Liver (tissue), 9 donors: Measurements from ENCODE around the gene MTF1. TPM values are rescaled to one million over a fixed set of nuclear protein-coding genes. Genes with fewer than 3 reads are reported as not detected.

Experiments used
- DNase-seq: peaks from one replicate; pipeline ENCODE4 v3.0.0-alpha.2; 2017; ENCODE audit warnings: low spot score
- H3K27ac ChIP-seq, 2 donors: one replicate each; pipeline ENCODE4 v1.7.0; 2013; ENCODE audit warnings: inconsistent platforms in 2 of 2, low read length in 2 of 2, control low read depth in 1 of 2, low read depth in 1 of 2, mild to moderate bottlenecking in 1 of 2
- H3K27me3 ChIP-seq, 4 donors: one replicate each; pipeline versions ENCODE4 v1.6.1 to v1.7.0; 2013; ENCODE audit warnings: low read length in 3 of 4, inconsistent platforms in 1 of 4, mild to moderate bottlenecking in 1 of 4, moderate library complexity in 1 of 4; ENCODE audit not compliant: control insufficient read depth in 4 of 4, insufficient read depth in 4 of 4
- H3K36me3 ChIP-seq, 4 donors: one replicate each; pipeline versions ENCODE4 v1.6.1 to v1.7.0; 2013; ENCODE audit warnings: low read length in 3 of 4, mild to moderate bottlenecking in 3 of 4, low read depth in 1 of 4, moderate library complexity in 1 of 4; ENCODE audit not compliant: control insufficient read depth in 4 of 4, insufficient read depth in 3 of 4
- H3K4me1 ChIP-seq, 4 donors: one replicate each; pipeline versions ENCODE4 v1.6.1 to v1.7.0; 2013; ENCODE audit warnings: low read length in 3 of 4, mild to moderate bottlenecking in 3 of 4, moderate library complexity in 1 of 4; ENCODE audit not compliant: control insufficient read depth in 4 of 4, insufficient read depth in 4 of 4
- H3K4me3 ChIP-seq, 3 donors: one replicate each; pipeline versions ENCODE4 v1.6.1 to v1.7.0; 2013; ENCODE audit warnings: low read length in 3 of 3, control low read depth in 1 of 3, low read depth in 1 of 3, mild to moderate bottlenecking in 1 of 3
- H3K9ac ChIP-seq, 2 donors: one replicate each; pipeline ENCODE4 v1.7.0; 2013; ENCODE audit warnings: low read length in 2 of 2, mild to moderate bottlenecking in 2 of 2, moderate library complexity in 2 of 2, control low read depth in 1 of 2, low read depth in 1 of 2
- H3K9me3 ChIP-seq, 4 donors: one replicate each; pipeline versions ENCODE4 v1.6.1 to v1.7.0; 2013; ENCODE audit warnings: low read length in 3 of 4; ENCODE audit not compliant: control insufficient read depth in 4 of 4
- ATF3 ChIP-seq: IDR thresholded peaks from 2 replicates; pipeline ENCODE4 v1.6.1; 2016; ENCODE audit warnings: antibody characterized with exemption
- CTCF ChIP-seq: fragments of 150-350 bp; IDR thresholded peaks from 2 replicates; pipeline ENCODE4 v1.5.1; 2017; ENCODE audit warnings: improper control_type of control experiment, low read depth, low read length; ENCODE audit not compliant: missing input control
- EGR1 ChIP-seq, 2 donors: IDR thresholded peaks; 2 replicates each; pipeline ENCODE4 v1.6.1; 2016 to 2018; ENCODE audit warnings: antibody characterized with exemption in 2 of 2, low read depth in 2 of 2
- FOXA1 ChIP-seq: IDR thresholded peaks from 2 replicates; pipeline ENCODE4 v1.6.1; 2016; ENCODE audit warnings: antibody characterized with exemption
- FOXA2 ChIP-seq: IDR thresholded peaks from 2 replicates; pipeline ENCODE4 v1.6.1; 2016; ENCODE audit warnings: antibody characterized with exemption
- GABPA ChIP-seq, 2 donors: IDR thresholded peaks in 1 of 2; conservative IDR thresholded peaks in 1 of 2; 2 replicates each; pipeline ENCODE4 v1.6.1; 2016; ENCODE audit warnings: antibody characterized with exemption in 2 of 2, mild to moderate bottlenecking in 1 of 2, moderate library complexity in 1 of 2
- HNF4A ChIP-seq, 2 donors: conservative IDR thresholded peaks; 2 replicates each; pipeline ENCODE4 v1.6.1; 2016; ENCODE audit warnings: antibody characterized with exemption in 2 of 2, mild to moderate bottlenecking in 2 of 2
- HNF4G ChIP-seq: IDR thresholded peaks from 2 replicates; pipeline ENCODE4 v1.6.1; 2016; ENCODE audit warnings: antibody characterized with exemption
- JUND ChIP-seq, 2 donors: IDR thresholded peaks; 2 replicates each; pipeline ENCODE4 v1.6.1; 2016; ENCODE audit warnings: antibody characterized with exemption in 2 of 2
- MAX ChIP-seq: IDR thresholded peaks from 2 replicates; pipeline ENCODE4 v1.6.1; 2016; ENCODE audit warnings: antibody characterized with exemption
- NR2F2 ChIP-seq: IDR thresholded peaks from 2 replicates; pipeline ENCODE4 v1.6.1; 2016; ENCODE audit warnings: antibody characterized with exemption
- RAD21 ChIP-seq, 2 donors: IDR thresholded peaks; 2 replicates each; pipeline ENCODE4 v1.6.1; 2016; ENCODE audit warnings: antibody characterized with exemption in 2 of 2, mild to moderate bottlenecking in 2 of 2
- REST ChIP-seq: IDR thresholded peaks from 2 replicates; pipeline ENCODE4 v1.6.1; 2016; ENCODE audit warnings: antibody characterized with exemption, mild to moderate bottlenecking
- RXRA ChIP-seq, 2 donors: IDR thresholded peaks; 2 replicates each; pipeline ENCODE4 v1.6.1; 2017 to 2018; ENCODE audit warnings: antibody characterized with exemption in 2 of 2, mild to moderate bottlenecking in 1 of 2
- SP1 ChIP-seq: IDR thresholded peaks from 2 replicates; pipeline ENCODE4 v1.6.1; 2018; ENCODE audit warnings: antibody characterized with exemption, mild to moderate bottlenecking
- TAF1 ChIP-seq: conservative IDR thresholded peaks from 2 replicates; pipeline ENCODE4 v1.6.1; 2016; ENCODE audit warnings: antibody characterized with exemption, mild to moderate bottlenecking
- YY1 ChIP-seq: IDR thresholded peaks from 2 replicates; pipeline ENCODE4 v1.6.1; 2016; ENCODE audit warnings: antibody characterized with exemption, mild to moderate bottlenecking
- ZBTB33 ChIP-seq: IDR thresholded peaks from 2 replicates; pipeline ENCODE4 v1.6.1; 2016; ENCODE audit warnings: antibody characterized with exemption
- WGBS: extraction: QIAGEN DNeasy Blood & Tissue Kit; methylation state at CpG from one replicate; pipeline ENCODE4 v1.1.7; 2013; 5-methylcytosine and 5-hydroxymethylcytosine counted together
- polyA plus RNA-seq, 2 donors: library from polyadenylated mRNA; stranded (reverse) in 1 of 2; unstranded in 1 of 2; fragments of 200-250 nt in 1 of 2; fragments of >200 nt in 1 of 2; fragmentation: Nextera tagmentation in 1 of 2; extraction: Ambion mirVana in 1 of 2; gene quantifications; one replicate each; pipeline versions ENCODE4 v1.2.1 to v1.2.3, GENCODE V29; 2013 to 2015
- total RNA-seq, 2 donors: library from RNA; depleted of rRNA; stranded (reverse); fragments of >200 nt; gene quantifications; one replicate each; pipeline ENCODE4 v1.2.3, GENCODE V29; 2014
- donor health status: healthy.
- donor health status: healthy.
- donor health status: healthy.
- donor health status: healthy.
- donor health status: healthy.

The MTF1 gene
- total and polyA plus RNA-seq, 4 donors, result 2.3 to 3.3 (median 3.0) TPM

GRCh38 chr1:37844536-37844935, 14.9 kb downstream of the MTF1 start:
- Histone ChIP-seq H3K9me3 (no peaks in the 10 kb centered on the region), H3K4me3 (no peak overlapping the region), H3K27ac (no peak overlapping the region), H3K4me1 (peaks cover 0 to 17% (median 4%) of the 10 kb centered on the region in 4 donors), H3K27me3 (no peaks in the 10 kb centered on the region), H3K36me3 (peaks cover 2 to 7% (median 5%) of the 10 kb centered on the region in 4 donors), H3K9ac (no peak overlapping the region)
- DNase-seq, result no peak
- TF ChIP-seq RAD21 (IDR thresholded peaks at IDR 0.05) (no peak), RXRA (IDR thresholded peaks at IDR 0.05) (no peak), REST (no peak), SP1 (no peak)

- 93% methylated on average over 3 of the region's 3 CpGs for WGBS
- H3K4me1 ChIP-seq, result peaks cover 0 to 13% (median 4%) of the 10 kb centered on the region in 4 donors
- DNase-seq, result no peak
- no peak overlapping the region for H3K9ac ChIP-seq
- H3K36me3 ChIP-seq, result peaks cover 9 to 24% (median 15%) of the 10 kb centered on the region in 4 donors
- no peaks in the 10 kb centered on the region for H3K9me3 ChIP-seq
- no peak overlapping the region for H3K4me3 ChIP-seq
- TF ChIP-seq YY1 (no peak), RAD21 (IDR thresholded peaks at IDR 0.05) (no peak), JUND (IDR thresholded peaks at IDR 0.05) (no peak), ATF3 (no peak), ZBTB33 (no peak), HNF4A (conservative IDR thresholded peaks at IDR 0.05) (no peak), GABPA (IDR thresholded peaks at IDR 0.05 in 1 of 2, conservative IDR thresholded peaks at IDR 0.05 in 1 of 2) (no peak), EGR1 (IDR thresholded peaks at IDR 0.05; ENCODE audit: low read depth in 2 of 2) (no peak), HNF4G (no peak), TAF1 (no peak), RXRA (IDR thresholded peaks at IDR 0.05) (no peak), FOXA1 (no peak), CTCF (no peak), NR2F2 (no peak), FOXA2 (no peak), SP1 (no peak), REST (no peak), MAX (no peak)
- no peaks in the 10 kb centered on the region for H3K27me3 ChIP-seq
- H3K27ac ChIP-seq, result no peak overlapping the region
These were observed 17.7 kb downstream of the MTF1 start for GRCh38 chr1:37841652-37842051.
